Smooth muscle cell of the pulmonary artery (primary cell): Measurements from ENCODE around the gene CDK7. TPM values are rescaled to one million over a fixed set of nuclear protein-coding genes. Genes with fewer than 3 reads are reported as not detected.

ENCODE experiments used
- total RNA-seq: library from RNA; depleted of rRNA; stranded (reverse); fragments of >200 nt; gene quantifications from 2 replicates; pipeline ENCODE4 v1.2.3, GENCODE V29; 2014

CDK7 gene
- 39.5 and 55.9 TPM in 2 replicates for total RNA-seq

GRCh38 chr5:69234457-69235268, at the start of gene CDK7:
Gene CDK7, plus strand, starts transcription at chr5:69234886. Its CDS starts 90 bp downstream, at chr5:69234976.

GRCh38 chr5:69189162-69190086, 45.3 kb upstream of the CDK7 start, which contains the start of gene CENPH:
Gene CENPH, plus strand, starts transcription at chr5:69189583. Its CDS starts 52 bp downstream, at chr5:69189635.

Other genes starting within 250 kb of the CDK7 start
- gene SLC30A5, start 140.9 kb upstream of the CDK7 start, total RNA-seq: 87.1 and 109 TPM in 2 replicates
- 16.3 and 46.4 TPM in 2 replicates for gene CCNB1, start 67.7 kb upstream of the CDK7 start, total RNA-seq
- 3.2 and 8.1 TPM in 2 replicates for gene CENPH, start 45.3 kb upstream of the CDK7 start, total RNA-seq
- 5.2 and 5.3 TPM in 2 replicates for gene CCDC125, start 97.9 kb downstream of the CDK7 start, total RNA-seq
- gene AK6, start 134.6 kb downstream of the CDK7 start, total RNA-seq: 44.5 and 46.7 TPM in 2 replicates
- 54.2 and 64.8 TPM in 2 replicates for gene TAF9, start 134.6 kb downstream of the CDK7 start, total RNA-seq
- gene RAD17, start 134.9 kb downstream of the CDK7 start, total RNA-seq: 17.3 and 20.8 TPM in 2 replicates
- gene MARVELD2, start 180.2 kb downstream of the CDK7 start, total RNA-seq: 1.6 and 1.7 TPM in 2 replicates